Measurements from ENCODE around the gene BCDIN3D. TPM values are rescaled to one million over a fixed set of nuclear protein-coding genes. Genes with fewer than 3 reads are reported as not detected.
A peak's percentile ranks its signal among the peaks of the same experiment; 100 is the strongest.

BCDIN3D gene
- total RNA-seq, 3 donors from 2014 or later: 2.2 to 6.0 (median 3.9) TPM

GRCh38 chr12:49806877-49807276 lies 36.0 kb downstream of the BCDIN3D start:
- Histone ChIP-seq H3K27me3 (no peaks in the 10 kb centered on the region), H3K4me3 (no peak overlapping the region), H3K27ac (no peak overlapping the region), H3K36me3 (no peaks in the 10 kb centered on the region), H3K4me1 (peaks cover 0 to 7% of the 10 kb centered on the region in 2 donors), H3K9me3 (no peaks in the 10 kb centered on the region)
- intact Hi-C loops (cut with DNase I; ENCODE audit: low total_unique reads): no loop called here
- peak in 1 of 2 donors; percentile 17 for DNase-seq (ENCODE audit: low spot score in 2 of 2)
- TF ChIP-seq POLR2A (IDR thresholded peaks at IDR 0.05): no peak
- TF ChIP-seq CTCF (IDR thresholded peaks at IDR 0.05): no peak
- TF ChIP-seq POLR2AphosphoS5 (IDR thresholded peaks at IDR 0.05): no peak

GRCh38 chr12:49806321-49806813 lies 36.5 kb downstream of the BCDIN3D start:
- Histone ChIP-seq H3K27me3 (no peaks in the 10 kb centered on the region), H3K4me1 (peaks cover 0 to 7% of the 10 kb centered on the region in 2 donors), H3K9me3 (no peaks in the 10 kb centered on the region), H3K27ac (no peak overlapping the region), H3K36me3 (no peaks in the 10 kb centered on the region), H3K4me3 (no peak overlapping the region)
- TF ChIP-seq POLR2AphosphoS5 (IDR thresholded peaks at IDR 0.05) (no peak), POLR2A (IDR thresholded peaks at IDR 0.05) (no peak), CTCF (IDR thresholded peaks at IDR 0.05) (no peak)
- peak in 1 of 2 donors; percentile 22 for DNase-seq (ENCODE audit: low spot score in 2 of 2)
- intact Hi-C loops (cut with DNase I; ENCODE audit: low total_unique reads): no loop called here

GRCh38 chr12:49805409-49805808 lies 37.5 kb downstream of the BCDIN3D start:
- no peak overlapping the region for H3K4me3 ChIP-seq
- peaks cover 0 to 7% of the 10 kb centered on the region in 2 donors for H3K4me1 ChIP-seq
- H3K27ac ChIP-seq: no peak overlapping the region
- no peaks in the 10 kb centered on the region for H3K36me3 ChIP-seq
- TF ChIP-seq CTCF (IDR thresholded peaks at IDR 0.05) (no peak), POLR2AphosphoS5 (IDR thresholded peaks at IDR 0.05) (no peak), POLR2A (IDR thresholded peaks at IDR 0.05) (no peak)
- H3K9me3 ChIP-seq: no peaks in the 10 kb centered on the region
- DNase-seq (ENCODE audit: low spot score in 2 of 2): peak in 1 of 2 donors; percentile 9
- intact Hi-C loops (cut with DNase I; ENCODE audit: low total_unique reads): no loop called here
- H3K27me3 ChIP-seq: no peaks in the 10 kb centered on the region

GRCh38 chr12:49804821-49805220 lies 38.1 kb downstream of the BCDIN3D start:
- intact Hi-C loops (cut with DNase I; ENCODE audit: low total_unique reads): no loop called here
- no peaks in the 10 kb centered on the region for H3K27me3 ChIP-seq
- H3K4me3 ChIP-seq: no peak overlapping the region
- no peak for TF ChIP-seq CTCF (IDR thresholded peaks at IDR 0.05)
- TF ChIP-seq POLR2A (IDR thresholded peaks at IDR 0.05): no peak
- no peak for TF ChIP-seq POLR2AphosphoS5 (IDR thresholded peaks at IDR 0.05)
- no peaks in the 10 kb centered on the region for H3K36me3 ChIP-seq
- H3K9me3 ChIP-seq: no peaks in the 10 kb centered on the region
- no peak overlapping the region for H3K27ac ChIP-seq
- peak in 1 of 2 donors; percentile 19 for DNase-seq (ENCODE audit: low spot score in 2 of 2)
- H3K4me1 ChIP-seq: peaks cover 0 to 6% of the 10 kb centered on the region in 2 donors

GRCh38 chr12:49803693-49804450 lies 39.0 kb downstream of the BCDIN3D start:
- intact Hi-C loops (cut with DNase I; ENCODE audit: low total_unique reads): no loop called here
- H3K36me3 ChIP-seq: no peaks in the 10 kb centered on the region
- DNase-seq (ENCODE audit: low spot score in 2 of 2): no peak
- no peak overlapping the region for H3K4me3 ChIP-seq
- peaks cover 0 to under 1% of the 10 kb centered on the region in 2 donors for H3K4me1 ChIP-seq
- TF ChIP-seq POLR2AphosphoS5 (IDR thresholded peaks at IDR 0.05) (no peak), POLR2A (IDR thresholded peaks at IDR 0.05) (no peak), CTCF (IDR thresholded peaks at IDR 0.05) (no peak)
- H3K27me3 ChIP-seq: no peaks in the 10 kb centered on the region
- H3K9me3 ChIP-seq: no peaks in the 10 kb centered on the region
- H3K27ac ChIP-seq: no peak overlapping the region
